GM21447 (cell line): Measurements from ENCODE around the gene PCID2.

Experiments
- ATAC-seq: cut with Tn5 transposase; IDR thresholded peaks from one replicate; pipeline ENCODE4 v1.9.1; 2021; ENCODE audit not compliant: unreplicated experiment

PCID2 gene

DNA sequence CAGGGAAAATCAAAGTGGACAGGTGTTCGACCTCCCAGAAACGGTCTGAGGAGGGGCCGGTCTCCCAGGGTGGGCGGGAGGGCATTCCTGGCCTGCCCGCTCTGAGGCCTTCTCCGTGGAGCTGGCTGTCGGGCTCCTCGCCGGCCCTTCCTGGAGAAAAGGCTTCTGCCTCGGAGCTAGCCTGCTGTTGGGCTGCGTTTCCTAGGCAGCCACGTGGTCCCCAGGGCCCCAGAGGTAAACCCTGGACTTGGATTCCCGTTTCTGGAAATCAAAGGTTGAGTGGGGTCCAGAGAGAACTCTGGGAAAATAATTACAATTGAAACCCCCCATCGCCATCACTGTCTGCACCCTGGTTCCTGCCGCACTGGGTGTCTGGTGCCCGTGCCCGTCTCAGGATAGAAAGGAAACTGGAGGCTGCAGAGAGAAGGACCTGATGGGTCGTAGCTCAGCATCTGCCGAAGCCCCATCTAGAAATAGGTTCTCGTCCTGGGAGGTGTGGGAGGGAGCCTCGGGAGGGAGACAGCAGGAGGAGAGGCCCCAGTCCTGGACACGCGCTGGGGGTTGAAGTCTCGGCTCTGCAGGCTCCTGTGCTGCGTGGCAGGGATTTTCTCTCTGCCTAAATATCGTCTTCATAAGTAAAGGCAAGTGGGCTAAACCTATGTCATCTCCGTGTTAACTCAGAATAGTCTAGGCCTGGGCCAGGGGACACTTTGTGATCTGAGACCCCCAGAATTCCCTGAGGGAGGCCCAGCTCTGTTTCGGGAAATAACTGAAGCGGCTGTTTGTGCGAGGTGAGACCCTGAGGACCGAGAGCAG is 57.7 kb downstream of the PCID2 start:
- no peak for ATAC-seq

DNA sequence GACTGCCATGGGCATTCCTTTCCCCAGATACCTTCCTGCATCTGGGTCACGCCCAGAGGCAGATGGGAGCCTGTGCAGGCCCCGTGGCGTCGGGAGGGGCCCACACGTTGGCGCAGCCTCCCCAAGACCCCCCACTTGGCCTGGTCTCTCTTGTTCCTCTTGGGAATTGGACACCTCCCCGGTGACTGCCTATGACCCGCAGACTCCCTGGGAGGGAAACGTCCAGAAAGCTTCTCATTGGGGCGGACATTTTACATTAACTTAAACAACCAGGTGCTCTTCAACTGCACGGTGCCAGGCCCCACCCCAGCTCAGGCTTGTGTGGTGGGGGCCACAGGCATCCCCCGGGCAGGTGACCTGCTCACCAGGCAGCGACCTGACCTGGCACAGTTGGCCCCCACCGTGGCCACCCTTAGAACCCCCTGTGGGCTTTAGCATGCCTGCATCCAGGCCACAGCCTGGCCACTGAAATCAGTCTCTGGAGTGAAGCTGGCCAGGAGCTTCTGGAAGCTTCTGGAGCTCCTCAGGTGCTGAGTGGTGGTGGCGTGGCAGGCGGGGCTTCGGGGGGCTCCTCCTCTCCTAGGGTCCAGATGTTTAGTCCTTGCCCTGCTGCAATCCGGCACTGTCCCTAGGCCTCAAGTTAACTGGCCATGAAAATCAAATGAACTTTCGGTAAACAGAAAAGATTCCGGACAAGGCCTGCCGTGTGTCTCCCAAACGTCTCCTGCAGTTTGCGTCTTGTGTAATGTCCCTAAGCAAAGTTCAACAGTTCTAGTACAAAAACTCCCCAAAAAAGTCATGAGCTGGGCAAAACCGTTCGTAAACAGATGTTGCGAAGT is 58.5 kb downstream of the PCID2 start:
- no peak for ATAC-seq

DNA sequence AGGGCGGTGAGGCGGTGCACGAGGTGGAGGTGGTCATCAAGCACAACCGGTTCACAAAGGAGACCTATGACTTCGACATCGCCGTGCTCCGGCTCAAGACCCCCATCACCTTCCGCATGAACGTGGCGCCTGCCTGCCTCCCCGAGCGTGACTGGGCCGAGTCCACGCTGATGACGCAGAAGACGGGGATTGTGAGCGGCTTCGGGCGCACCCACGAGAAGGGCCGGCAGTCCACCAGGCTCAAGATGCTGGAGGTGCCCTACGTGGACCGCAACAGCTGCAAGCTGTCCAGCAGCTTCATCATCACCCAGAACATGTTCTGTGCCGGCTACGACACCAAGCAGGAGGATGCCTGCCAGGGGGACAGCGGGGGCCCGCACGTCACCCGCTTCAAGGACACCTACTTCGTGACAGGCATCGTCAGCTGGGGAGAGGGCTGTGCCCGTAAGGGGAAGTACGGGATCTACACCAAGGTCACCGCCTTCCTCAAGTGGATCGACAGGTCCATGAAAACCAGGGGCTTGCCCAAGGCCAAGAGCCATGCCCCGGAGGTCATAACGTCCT is 59.4 kb downstream of the PCID2 start:
- ATAC-seq: no peak

DNA sequence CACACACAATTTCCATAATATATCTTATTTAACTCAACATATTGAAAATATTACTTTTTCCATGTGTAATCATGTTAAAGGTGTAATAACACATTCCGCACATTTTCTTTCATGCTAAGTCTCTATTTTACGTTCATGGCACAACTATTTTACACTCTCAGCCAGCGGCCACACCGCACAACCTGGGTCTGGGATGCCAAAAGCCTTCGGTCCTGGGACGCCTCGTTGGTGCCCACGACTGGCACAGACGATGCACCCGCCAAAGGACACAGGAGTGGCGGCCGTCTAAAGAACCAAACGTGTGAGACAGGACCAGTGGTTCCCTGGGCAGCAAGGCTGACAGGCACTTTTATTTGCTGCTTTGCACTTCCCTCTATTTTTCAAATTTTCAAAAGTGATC is 60.1 kb downstream of the PCID2 start:
- no peak for ATAC-seq

DNA sequence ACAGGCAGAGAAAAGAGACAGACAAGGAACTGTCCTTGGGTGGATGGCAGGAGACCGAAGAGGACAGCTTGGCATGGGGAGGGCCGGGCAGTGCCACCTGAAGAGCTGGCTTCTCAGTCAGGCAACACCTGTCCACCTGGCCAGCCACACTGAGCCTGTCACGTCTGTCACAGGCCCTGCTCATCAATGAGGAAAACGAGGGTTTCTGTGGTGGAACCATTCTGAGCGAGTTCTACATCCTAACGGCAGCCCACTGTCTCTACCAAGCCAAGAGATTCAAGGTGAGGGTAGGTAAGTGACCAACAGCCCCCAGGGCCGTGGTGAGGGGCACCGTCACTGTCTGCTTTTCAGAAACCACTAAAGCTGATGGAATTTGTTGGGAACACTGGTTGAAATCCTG is 61.3 kb downstream of the PCID2 start:
- ATAC-seq: no peak

DNA sequence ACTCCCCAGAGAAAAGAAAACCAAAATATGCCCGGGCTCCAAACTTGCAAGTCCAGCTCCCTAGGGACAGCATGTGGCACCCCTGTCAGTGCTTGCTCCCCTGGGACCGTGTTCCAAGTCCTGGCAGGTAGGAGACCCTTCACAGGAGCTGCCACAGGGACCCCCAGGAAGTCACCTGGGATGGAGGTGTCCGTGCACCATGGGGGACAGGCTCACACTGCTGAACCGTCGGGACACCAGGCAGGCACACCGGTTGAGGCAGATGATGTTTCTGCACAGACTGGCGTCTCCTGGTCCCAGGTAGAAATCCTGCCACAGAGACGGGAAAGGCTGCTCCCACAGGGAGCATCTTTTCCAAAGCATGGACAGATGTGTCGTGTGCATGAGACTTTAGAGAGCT is 61.7 kb downstream of the PCID2 start:
- ATAC-seq: no peak

DNA sequence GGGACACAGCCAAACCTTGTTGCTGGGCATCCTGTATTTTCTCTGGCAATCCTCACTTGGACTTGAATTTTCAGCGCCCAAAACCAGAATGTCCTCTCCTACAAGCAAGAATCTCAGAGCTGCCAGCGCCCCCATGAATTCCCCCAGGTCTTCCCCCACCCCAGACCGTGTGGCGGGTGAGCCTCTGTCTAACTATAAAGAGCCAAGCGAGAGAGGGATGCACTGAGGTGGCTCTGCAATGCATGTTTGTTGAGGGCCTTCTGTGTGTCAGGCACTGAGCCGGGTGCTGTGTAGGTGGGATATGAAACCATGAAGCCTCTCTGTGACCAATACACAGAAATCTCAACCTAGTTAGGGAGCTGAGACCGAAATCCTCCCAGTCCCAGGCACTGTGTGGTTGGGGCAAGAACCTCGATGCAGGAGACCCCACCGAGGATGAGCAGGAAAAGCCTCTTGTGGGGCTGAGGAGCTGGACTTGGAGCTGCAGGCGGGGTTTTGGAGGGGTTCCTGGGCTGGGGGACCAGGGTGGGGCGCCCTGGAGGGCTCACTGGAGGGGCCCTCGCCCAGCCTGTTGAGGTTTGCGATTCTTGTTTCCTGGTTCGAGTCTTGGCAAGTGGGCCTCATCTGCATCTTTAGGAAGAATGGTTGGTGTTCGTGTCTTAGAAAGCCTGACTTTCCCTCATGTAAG is 62.4 kb downstream of the PCID2 start:
- no peak for ATAC-seq

DNA sequence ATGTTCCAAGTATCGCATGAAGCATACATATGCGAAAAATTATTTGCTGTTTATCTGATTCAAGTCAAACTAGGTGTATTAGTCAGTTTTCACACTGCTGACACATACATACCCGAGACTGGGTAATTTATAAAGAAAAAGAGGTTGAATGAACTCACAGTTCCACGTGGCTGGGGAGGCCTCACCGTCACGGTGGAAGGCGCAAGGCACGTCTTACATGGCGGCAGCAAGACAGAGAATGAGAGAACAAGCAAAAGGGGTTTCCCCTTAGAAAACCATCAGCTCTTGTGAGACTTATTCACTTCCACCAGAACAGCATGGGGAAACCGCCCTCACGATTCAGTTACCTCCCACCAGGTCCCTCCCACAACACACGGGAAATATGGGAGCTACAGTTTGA is 63.0 kb downstream of the PCID2 start:
- ATAC-seq: no peak

DNA sequence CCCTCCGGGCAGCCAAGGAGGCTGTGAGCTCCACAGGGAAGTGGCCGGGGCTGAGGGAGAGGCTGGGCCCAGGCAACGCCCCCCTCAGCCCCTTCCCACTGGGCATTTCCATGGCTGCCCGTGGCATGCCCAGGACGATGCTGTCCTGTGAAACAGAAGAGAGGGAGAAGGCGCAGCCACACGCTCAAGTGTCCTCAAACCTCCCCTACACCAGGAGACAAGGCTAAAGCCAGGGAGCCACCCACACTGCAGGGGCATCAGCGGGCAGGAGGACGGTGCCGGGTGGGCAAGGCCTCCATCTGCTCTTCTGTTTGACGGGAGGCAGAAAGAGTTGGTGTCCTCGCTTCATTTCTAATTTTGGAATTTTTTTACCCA is 64.2 kb downstream of the PCID2 start:
- no peak for ATAC-seq

DNA sequence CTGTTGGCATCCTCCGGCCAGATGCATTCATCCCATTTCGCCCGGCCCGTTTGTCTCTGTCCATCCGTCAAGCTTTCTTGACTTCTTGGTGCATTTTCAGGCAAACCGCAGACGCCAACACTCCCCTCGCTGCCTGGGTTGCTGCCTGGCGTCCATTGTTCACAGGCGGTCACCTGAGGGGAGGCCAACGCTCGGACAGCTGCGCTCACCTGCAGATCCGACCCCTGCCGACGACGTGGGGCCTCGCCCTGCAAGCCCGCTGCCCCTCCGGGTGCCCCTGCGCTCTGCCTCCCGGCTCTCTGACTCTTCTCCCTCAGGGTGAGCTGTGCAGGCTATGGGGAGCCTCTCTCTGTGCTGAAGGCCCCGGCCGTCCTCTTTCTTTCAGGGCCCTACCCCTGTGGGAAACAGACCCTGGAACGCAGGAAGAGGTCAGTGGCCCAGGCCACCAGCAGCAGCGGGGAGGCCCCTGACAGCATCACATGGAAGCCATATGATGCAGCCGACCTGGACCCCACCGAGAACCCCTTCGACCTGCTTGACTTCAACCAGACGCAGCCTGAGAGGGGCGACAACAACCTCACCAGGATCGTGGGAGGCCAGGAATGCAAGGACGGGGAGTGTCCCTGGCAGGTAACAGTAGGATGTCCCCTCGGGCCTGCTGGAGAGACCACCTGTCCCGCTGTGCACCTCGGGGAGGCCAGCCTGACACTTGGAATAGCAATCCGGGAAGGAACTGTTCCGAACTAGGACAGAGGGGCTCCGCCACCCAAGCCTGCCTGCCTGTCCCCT is 64.8 kb downstream of the PCID2 start:
- no peak for ATAC-seq

DNA sequence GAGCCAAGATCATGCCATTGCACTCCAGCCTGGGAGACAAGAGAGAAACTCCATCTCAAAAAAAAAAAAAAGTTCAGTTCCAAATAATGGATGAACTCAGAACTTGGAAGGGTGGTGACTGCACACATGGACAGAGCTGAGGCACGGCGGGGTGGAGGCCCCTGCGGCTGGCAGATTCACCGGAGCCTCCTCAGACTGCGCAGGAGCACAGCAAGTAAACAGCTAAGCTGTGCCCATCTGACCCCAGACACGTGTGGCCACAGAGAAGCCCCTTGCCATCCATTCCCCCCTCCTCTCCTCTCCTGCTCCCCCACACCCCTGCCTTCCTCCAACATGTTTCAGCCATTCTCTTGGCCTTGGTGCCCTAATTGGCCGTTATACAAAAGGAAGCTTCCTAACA is 65.6 kb downstream of the PCID2 start:
- no peak for ATAC-seq

DNA sequence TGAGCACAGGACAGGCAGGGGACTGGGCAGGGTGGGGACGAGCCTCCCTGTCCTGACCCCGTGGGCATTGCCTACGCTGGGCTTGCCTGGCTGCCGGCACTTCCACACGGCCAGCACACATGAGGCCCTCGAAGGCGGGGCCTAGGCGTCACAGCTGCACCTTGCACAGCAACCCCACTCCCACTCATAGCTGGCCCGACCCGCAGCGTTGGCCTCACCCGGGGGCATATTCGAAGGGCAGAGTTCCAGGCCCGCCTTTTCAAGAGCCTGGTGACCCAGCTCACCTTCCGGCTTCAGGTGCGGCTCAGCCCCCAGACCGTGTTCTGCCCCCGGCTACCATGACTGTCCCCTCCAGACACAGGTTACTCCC is 66.9 kb downstream of the PCID2 start:
- ATAC-seq: no peak

DNA sequence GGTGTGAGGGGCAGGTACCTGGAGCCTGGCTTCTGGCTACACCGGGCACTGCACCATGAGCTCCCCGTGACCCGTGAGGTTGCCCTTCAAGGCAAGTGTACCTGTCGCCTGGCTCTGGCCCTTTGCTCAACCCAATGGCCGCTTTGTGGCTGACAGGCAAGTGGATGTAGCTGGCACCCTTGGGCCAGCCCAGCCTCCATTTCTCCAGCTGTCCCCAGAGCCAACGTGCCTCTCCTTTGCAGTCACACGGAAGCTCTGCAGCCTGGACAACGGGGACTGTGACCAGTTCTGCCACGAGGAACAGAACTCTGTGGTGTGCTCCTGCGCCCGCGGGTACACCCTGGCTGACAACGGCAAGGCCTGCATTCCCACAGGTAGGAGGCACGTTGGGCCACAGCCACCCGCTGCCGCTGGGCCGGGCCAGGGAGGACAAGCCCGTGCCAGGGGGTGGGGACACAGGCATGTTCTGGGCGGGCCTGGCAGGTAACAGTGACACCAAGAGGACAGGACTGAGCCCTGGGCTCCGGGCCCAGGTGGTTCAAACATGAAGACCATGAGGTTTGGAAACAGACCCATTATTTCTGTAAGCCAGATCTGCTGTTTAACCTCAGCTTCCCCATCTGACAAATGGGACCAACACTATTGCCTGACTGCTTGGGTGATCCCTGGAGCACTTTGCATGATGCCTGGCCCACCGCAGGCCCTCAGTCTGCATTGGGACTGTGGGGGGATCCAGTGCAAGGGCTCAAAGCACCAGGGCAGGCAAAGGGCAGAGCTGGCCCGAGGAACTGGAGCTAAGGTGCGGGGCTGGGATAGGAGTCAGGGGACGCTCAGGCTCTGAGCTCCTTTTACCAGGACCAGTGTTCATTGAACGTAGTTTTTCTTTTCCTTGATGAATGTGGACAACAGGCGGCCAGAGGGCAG is 67.5 kb downstream of the PCID2 start:
- no peak for ATAC-seq

DNA sequence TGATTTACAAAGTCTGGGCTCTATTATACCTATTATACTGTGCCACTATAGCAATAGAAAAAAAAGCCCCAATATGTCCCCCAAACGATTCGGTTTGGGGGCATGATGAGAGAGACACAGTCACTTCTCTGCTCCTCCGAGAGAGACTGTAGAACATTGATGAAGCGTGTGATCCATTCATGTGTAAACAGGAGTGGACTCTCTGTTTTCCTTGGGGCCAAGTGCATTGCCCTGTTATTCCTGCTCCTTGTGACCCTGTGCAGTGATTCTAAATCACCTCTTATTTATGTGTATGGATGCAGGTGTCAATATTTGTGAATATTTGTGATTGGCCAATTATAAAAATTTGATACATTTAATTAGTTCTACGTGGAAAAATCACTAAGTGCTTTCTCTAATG is 68.9 kb downstream of the PCID2 start:
- ATAC-seq: no peak

DNA sequence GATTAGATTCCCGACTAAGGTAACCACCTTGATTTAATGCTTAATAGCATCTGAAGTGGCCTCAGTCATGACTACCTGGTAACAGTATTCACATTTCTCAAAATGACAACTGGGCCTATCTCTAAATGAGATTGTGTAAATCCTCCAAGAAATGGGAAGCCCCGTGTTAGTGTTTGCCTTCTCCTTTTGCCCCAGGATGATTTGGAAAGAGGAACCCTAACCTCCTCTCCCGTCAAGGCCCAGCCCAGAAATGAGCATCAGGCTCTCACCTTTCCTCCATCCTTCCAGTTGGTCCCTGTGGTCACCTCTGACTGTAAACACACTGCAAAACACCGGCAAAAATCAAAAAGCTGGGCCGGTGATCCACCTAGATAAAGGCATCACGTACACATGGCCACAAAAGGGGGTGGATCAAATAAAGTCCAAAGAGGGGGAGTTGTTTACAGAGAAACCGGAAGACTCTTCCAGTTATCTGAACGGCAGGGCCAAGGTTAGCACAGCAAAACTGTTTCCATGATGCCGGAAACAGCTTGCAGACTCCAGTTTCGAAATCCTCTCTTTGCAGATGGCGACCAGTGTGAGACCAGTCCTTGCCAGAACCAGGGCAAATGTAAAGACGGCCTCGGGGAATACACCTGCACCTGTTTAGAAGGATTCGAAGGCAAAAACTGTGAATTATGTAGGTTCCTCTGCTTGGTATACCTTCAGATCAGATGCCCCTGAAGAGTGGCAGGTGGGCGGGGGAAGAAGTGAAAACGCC is 69.5 kb downstream of the PCID2 start:
- ATAC-seq: no peak

DNA sequence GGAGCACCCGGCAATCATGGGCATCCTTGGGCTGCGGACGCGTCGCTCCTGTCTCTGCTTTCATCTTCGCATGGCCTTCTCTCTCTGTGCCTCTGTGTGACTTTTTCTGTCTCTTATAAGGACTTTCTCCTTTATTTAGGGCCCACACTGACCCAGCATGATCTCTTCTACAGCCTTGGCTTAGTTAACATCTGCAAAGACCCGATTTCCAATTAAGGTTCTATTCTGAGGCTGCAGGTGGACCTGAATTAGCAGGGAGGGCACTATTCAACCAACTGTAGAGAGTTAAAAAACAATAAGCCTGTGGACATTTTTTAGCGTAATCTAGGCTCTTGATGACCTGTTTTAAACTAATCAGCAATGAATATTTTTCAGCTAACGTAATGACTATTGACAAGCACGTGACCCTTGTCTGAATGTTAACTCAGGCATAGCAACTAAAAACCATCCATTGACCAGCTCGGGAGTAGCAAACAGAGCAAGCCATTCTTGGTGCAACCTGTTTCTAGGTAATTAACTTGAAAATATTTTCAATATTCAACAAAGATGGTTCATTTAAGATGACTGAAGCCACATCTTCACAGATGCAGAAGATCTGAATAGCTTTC is 70.7 kb downstream of the PCID2 start:
- ATAC-seq: no peak

DNA sequence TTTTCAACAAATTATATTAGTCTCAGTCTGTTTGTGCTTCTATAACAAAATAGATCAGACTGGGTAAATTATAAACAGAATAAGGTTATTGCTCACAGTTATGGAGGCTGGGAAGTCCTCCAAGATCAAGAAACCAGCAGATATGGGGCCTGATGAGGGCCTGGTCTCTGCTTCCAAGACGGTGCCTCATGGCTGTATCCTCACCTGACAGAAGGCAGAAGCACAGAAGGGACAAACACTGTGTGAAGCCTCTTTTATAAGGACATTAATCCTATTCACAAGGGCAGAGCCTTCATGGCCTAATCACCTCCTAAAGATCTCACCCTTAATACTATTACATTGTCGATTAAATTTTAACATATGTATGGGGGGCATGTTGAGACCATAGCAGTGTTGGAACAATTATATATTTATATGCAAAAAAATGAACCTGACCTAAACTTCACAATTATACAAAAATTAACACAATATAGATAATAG is 73.1 kb downstream of the PCID2 start:
- no peak for ATAC-seq
